A549 (cell line): Measurements from ENCODE around the gene KIF2A.

Experiments
- EP300 ChIP-seq, 2 experiments: fragments of >200 bp; sonication (Bioruptor Twin); formaldehyde crosslinking; IDR thresholded peaks; 2 replicates in 1 of 2; 3 replicates in 1 of 2; pipeline ENCODE4 v1.6.1; 2016 to 2017
- ESRRA ChIP-seq: fragments of 150-350 bp; IDR thresholded peaks from 2 replicates; pipeline ENCODE4 v1.6.1; 2014; ENCODE audit warnings: mild to moderate bottlenecking, low read length, borderline replicate concordance
- KDM1A ChIP-seq: fragments of 200-600 bp; sonication (generic); IDR thresholded peaks from 2 replicates; pipeline ENCODE4 v1.6.1; 2016; ENCODE audit warnings: low read depth, mild to moderate bottlenecking
- MAZ ChIP-seq: fragments of 150-350 bp; IDR thresholded peaks from 2 replicates; pipeline ENCODE4 v1.6.1; 2014; ENCODE audit warnings: antibody characterized with exemption, low read depth, low read length, borderline replicate concordance
- MYC ChIP-seq: IDR thresholded peaks from 2 replicates; pipeline ENCODE4 v1.6.1; 2012; ENCODE audit warnings: mild to moderate bottlenecking, inconsistent platforms, low read length, improper control_type of control experiment, borderline replicate concordance
- NR3C1 ChIP-seq: fragments of >200 bp; sonication (Bioruptor Twin); formaldehyde crosslinking; IDR thresholded peaks from 3 replicates; pipeline ENCODE4 v1.6.1; 2017
- POLR2A ChIP-seq: IDR thresholded peaks from 2 replicates; pipeline ENCODE4 v1.6.1; 2012; ENCODE audit warnings: mild to moderate bottlenecking, low read length
- RAD21 ChIP-seq, 2 experiments: fragments of >200 bp in 1 of 2; sonication (Bioruptor Twin) in 1 of 2; formaldehyde crosslinking in 1 of 2; IDR thresholded peaks in 1 of 2; conservative IDR thresholded peaks in 1 of 2; 2 replicates in 1 of 2; 3 replicates in 1 of 2; pipeline ENCODE4 v1.6.1; 2012 to 2018; ENCODE audit warnings: inconsistent platforms in 1 of 2
- RFX5 ChIP-seq: fragments of 450-650 bp; IDR thresholded peaks from 2 replicates; pipeline ENCODE4 v1.7.1; 2014; ENCODE audit warnings: antibody characterized with exemption, mild to moderate bottlenecking, moderate library complexity
- SMC3 ChIP-seq: fragments of >200 bp; sonication (Bioruptor Twin); formaldehyde crosslinking; IDR thresholded peaks from 3 replicates; pipeline ENCODE4 v1.6.1; 2018; ENCODE audit warnings: inconsistent platforms
- ZNF302 ChIP-seq: fragments of 250-450 bp; sonication (Bioruptor Pico); IDR thresholded peaks from 2 replicates; pipeline ENCODE4 v1.9.0; 2021; ENCODE audit warnings: inconsistent platforms, mild to moderate bottlenecking, moderate library complexity
- TF ChIP-seq, protein P1 (sequence below): fragments of >200 bp; sonication (Bioruptor Twin); formaldehyde crosslinking; IDR thresholded peaks from 3 replicates; pipeline ENCODE4 v1.5.1; 2016

GRCh38 chr5:62286834-62287233 lies 19.2 kb upstream of the KIF2A start:
- TF ChIP-seq RFX5 (no peak), POLR2A (no peak), RAD21 (conservative IDR thresholded peaks at IDR 0.05 in 1 of 2, IDR thresholded peaks at IDR 0.05 in 1 of 2) (no peak), ZNF302 (CRISPR knock-in tag) (no peak), SMC3 (no peak), KDM1A (no peak), NR3C1 (no peak), ESRRA (no peak), MYC (no peak), MAZ (no peak), EP300 (IDR thresholded peaks at IDR 0.05) (no peak)
- TF ChIP-seq, protein P1, sequence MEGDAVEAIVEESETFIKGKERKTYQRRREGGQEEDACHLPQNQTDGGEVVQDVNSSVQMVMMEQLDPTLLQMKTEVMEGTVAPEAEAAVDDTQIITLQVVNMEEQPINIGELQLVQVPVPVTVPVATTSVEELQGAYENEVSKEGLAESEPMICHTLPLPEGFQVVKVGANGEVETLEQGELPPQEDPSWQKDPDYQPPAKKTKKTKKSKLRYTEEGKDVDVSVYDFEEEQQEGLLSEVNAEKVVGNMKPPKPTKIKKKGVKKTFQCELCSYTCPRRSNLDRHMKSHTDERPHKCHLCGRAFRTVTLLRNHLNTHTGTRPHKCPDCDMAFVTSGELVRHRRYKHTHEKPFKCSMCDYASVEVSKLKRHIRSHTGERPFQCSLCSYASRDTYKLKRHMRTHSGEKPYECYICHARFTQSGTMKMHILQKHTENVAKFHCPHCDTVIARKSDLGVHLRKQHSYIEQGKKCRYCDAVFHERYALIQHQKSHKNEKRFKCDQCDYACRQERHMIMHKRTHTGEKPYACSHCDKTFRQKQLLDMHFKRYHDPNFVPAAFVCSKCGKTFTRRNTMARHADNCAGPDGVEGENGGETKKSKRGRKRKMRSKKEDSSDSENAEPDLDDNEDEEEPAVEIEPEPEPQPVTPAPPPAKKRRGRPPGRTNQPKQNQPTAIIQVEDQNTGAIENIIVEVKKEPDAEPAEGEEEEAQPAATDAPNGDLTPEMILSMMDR, result no peak
